ENCODE results near the gene CLDN19.
A peak's percentile ranks its signal among the peaks of the same experiment; 100 is the strongest.
"Not testable (repeated sequence)": the region's sequence is repeated elsewhere in the genome, so short reads cannot be mapped to it uniquely, and the experiment has no call there.

Gene CLDN19

DNA sequence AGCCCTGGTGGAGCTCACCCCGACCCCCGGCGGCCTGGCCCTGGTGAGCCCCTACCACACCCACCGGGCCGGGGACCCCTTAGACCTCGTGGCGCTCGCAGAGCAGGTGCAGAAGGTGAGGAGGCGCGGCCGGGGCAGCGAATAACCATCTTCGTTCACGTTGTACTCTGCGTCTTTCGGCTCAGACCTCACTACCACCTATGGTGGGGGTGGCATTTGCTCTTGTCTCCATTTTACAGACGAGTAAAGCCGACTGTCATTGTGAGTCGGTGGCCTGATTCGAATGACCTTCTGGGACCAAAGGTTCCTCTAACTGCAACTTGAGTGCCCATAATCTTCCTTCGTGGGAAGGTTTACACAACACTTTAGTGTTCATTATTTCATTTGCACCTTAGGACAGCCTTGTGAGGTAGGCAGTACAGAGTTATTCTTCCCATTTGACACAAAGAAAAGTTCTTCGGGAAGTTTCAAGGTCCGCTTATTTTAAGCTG lies 27.5 kb upstream of the CLDN19 start:
- Mint-ChIP-seq H3K27me3 (no peaks in the 10 kb centered on the region), H3K4me1 (peaks cover 34% of the 10 kb centered on the region), H3K27ac (peak overlapping the region; percentile 80), H3K9me3 (no peaks in the 10 kb centered on the region), H3K4me3 (no peak overlapping the region), H3K36me3 (ENCODE audit: low read depth) (peaks cover 19% of the 10 kb centered on the region)
- ATAC-seq (peak; percentile 2), DNase-seq (no peak)

DNA sequence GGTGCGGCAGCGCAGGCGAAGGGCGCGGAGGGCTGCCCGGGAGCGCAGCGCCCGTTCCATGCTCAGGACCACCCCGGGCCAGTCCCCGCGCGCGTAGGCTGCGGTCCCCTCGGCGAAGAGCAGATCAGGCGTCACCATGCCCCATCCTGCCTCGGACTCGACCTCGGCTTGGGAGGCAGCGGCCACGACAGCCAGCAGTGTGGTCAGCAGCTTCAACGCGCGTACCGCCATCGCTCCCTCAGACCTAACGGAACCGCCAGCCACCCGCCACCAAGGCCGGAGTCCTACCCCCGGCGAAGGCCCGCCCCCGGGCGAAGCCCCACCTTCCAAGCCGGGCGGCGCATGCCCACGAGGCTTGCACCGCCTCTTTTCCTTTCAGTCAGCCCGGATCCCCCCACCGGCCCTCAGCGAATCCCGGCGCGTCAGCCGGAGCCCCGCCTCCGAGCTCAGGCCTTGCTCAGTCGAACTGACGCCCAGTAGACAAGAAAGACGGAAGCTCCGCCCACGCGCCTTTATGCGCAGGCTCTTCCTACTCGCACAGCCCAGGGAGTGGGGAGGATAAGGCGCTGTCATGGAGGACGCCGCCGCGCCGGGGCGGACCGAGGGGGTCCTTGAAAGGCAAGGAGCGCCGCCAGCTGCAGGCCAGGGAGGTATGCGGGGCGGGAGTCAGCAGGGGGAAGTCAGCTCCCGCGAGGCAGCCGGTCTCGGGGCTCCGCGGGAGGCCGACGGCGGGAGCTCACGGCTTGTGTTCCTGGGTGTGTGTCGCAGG lies 26.9 kb upstream of the CLDN19 start, which contains the start of the genes C1orf50 and P3H1:
Gene C1orf50 (plus strand): TSS at position 509 of the 769 bp plus-strand sequence. CDS start 63 bp downstream, at position 572.
Gene P3H1 (minus strand): TSS at position 288 of the 769 bp plus-strand sequence. CDS start 57 bp downstream, at position 231.
- Mint-ChIP-seq H3K4me1 (peaks cover 33% of the 10 kb centered on the region), H3K27ac (peak within 1 kb of the TSS; percentile 80), H3K27me3 (no peaks in the 10 kb centered on the region), H3K4me3 (no peak within 1 kb of the TSS), H3K36me3 (ENCODE audit: low read depth) (peaks cover 15% of the 10 kb centered on the region), H3K9me3 (no peaks in the 10 kb centered on the region)
- DNase-seq (peak; percentile 99), ATAC-seq (peak; percentile 97)

DNA sequence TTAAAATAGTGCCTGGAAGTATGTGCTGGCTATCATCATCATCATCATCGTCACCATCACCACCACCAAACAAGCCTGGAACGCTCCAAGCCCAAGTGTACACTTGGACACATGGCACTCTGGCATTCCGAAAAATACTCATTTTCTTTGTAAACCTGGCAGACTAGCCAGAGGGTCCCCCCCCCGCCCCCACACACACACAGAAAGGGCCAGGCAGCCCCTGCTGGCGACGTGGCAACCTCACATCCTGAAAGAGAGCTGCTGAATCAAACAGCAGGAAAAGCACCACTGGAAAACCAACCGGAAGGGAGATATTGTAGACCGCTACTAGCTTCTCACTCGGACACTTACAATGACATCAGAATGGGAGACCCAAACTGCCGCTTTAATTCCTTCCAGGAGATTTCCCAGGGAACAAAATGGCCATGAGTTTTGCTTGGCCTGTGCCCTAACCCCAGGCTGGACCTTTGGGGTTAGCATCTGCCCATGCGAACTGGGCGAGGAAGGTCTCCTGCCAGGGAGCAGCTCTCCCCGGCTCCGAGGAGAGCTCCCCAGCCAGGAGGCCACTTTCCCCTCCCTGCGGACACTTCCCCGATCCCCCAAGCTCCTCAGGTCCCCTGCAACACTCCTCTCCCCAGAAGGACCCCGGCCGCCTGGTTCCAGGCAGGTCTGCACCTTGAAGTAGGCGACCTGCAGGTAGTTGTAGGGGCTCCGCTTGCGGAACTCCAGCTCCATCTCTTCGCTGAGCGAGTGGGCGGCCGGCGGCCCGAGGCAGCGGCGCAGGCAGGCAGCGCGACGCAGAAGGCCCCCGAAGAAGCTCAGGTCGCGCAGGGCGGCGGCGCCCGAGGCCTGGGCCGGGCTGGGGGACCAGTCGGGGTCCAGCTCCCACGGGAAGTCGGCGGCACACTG lies 26.1 kb upstream of the CLDN19 start:
- peaks cover 19% of the 10 kb centered on the region for H3K36me3 Mint-ChIP-seq (ENCODE audit: low read depth)
- H3K27ac Mint-ChIP-seq: no peak overlapping the region
- no peaks in the 10 kb centered on the region for H3K9me3 Mint-ChIP-seq
- ATAC-seq (peak; percentile 16), DNase-seq (peak; percentile 62)
- H3K4me1 Mint-ChIP-seq: peaks cover 32% of the 10 kb centered on the region
- no peaks in the 10 kb centered on the region for H3K27me3 Mint-ChIP-seq
- H3K4me3 Mint-ChIP-seq: no peak overlapping the region

DNA sequence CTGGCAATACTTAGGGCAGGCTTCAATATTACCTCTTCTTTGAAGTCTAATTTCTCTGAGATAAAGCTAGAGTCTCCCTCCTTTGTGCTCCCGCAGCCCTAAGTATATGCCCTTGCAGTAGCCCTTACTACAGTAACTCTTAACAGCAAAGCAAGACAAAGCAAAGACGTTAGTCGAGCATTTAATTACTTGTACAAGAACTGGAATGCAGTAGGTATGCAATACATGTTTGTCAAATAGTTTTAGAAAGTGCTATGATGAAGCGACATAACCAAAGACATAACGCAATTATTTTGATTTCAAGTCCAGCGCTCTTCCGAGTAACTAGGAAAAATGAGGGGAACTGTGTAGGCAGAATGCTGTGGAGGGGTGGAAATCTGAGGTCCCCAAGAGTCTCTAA lies 25.2 kb upstream of the CLDN19 start:
- no peaks in the 10 kb centered on the region for H3K9me3 Mint-ChIP-seq
- no peak for ATAC-seq
- H3K27me3 Mint-ChIP-seq: no peaks in the 10 kb centered on the region
- no peak for DNase-seq
- peaks cover 28% of the 10 kb centered on the region for H3K4me1 Mint-ChIP-seq
- H3K27ac Mint-ChIP-seq: no peak overlapping the region
- peaks cover 14% of the 10 kb centered on the region for H3K36me3 Mint-ChIP-seq (ENCODE audit: low read depth)
- no peak overlapping the region for H3K4me3 Mint-ChIP-seq

DNA sequence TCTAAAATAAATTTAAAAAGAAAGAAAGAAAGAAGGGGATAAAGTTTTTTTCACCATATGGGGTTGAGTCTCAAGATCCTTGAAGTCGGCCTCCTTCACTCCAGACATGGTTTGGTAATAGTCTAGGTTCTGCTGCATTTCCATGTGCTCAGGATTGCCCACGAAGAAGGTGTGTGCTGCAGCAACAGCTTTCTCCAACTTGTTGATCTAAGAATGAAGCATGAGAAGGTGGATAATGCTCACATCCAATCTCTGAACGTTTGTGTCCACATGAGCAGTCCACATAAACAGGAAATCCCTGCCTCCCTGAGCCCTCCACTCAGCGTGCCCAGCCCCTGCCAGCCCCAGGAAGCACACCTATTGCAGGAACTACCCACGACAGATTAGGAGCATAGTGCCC lies 22.2 kb upstream of the CLDN19 start:
- no peak for ATAC-seq
- Mint-ChIP-seq H3K9me3 (no peaks in the 10 kb centered on the region), H3K36me3 (ENCODE audit: low read depth) (peaks cover 4% of the 10 kb centered on the region), H3K4me1 (peaks cover 7% of the 10 kb centered on the region), H3K27me3 (no peaks in the 10 kb centered on the region), H3K27ac (no peak overlapping the region), H3K4me3 (no peak overlapping the region)
- no peak for DNase-seq

DNA sequence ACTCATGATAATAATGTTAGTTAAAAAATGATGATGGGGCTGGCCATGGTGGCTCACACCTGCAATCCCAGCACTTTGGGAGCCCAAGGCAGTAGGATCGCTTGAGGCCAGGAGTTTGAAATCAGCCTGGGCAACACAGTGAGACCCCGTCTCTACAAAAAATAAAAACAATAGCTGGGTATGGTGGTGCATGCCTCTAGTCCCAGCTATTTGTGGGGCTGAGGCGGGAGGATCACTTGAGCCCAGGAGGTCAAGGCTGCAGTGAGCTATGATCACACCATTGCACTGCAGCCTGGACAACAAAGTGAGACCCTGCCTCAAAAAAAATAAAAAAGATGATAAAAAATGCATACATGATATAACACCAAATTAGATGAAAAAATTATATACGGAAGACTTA lies 21.5 kb upstream of the CLDN19 start:
- Mint-ChIP-seq H3K36me3 (ENCODE audit: low read depth) (peaks cover 10% of the 10 kb centered on the region), H3K27me3 (no peaks in the 10 kb centered on the region), H3K27ac (no peak overlapping the region), H3K4me3 (no peak overlapping the region), H3K9me3 (no peaks in the 10 kb centered on the region), H3K4me1 (peaks cover 7% of the 10 kb centered on the region)
- DNase-seq: no peak
- no peak for ATAC-seq

DNA sequence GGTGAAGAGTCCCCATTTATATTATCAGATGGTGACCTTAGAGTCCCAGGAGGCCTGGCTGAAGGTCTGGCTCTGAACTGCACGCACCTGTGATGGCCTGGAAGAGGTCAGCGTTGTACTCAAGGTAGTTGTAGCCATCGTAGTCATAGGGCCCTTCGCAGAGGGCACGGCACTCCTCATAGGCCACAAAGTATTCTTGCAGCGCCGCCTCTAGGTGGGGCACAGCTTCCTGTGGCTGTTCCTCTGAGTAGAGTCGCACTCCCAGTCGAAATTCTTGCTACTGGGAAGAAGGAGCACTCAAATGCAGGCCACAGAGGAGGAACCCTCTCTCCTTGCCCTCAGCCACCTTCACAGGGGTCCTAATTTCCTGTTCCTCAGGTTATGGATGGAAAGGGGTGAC lies 19.1 kb upstream of the CLDN19 start:
- Mint-ChIP-seq H3K4me3 (no peak overlapping the region), H3K4me1 (peaks cover 7% of the 10 kb centered on the region), H3K36me3 (ENCODE audit: low read depth) (peaks cover 24% of the 10 kb centered on the region)

DNA sequence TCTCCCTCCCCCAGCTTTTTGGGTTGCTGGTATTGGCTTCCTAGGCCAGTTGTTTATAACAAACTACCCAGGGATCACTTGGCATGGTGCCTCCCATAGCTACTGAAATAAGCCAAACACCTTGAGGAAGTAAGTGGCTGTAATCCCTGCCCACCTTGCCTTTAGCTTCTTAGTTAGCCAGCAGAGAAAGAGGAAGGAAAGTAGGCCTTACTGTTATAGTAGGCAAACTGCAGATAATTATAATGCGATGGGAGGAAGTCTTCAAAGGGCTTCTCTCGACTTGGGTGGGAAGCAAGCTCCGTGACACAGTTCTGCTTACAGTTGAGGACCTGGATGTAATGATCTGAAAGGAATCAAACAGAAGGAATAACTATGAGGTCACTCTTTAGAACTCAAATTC lies 18.6 kb upstream of the CLDN19 start:
- Mint-ChIP-seq H3K9me3 (no peaks in the 10 kb centered on the region), H3K36me3 (ENCODE audit: low read depth) (peaks cover 28% of the 10 kb centered on the region), H3K4me3 (no peak overlapping the region), H3K4me1 (peaks cover 7% of the 10 kb centered on the region), H3K27ac (no peak overlapping the region), H3K27me3 (no peaks in the 10 kb centered on the region)
- ATAC-seq (no peak), DNase-seq (no peak)

More for the DNA sequence above, 19.1 kb upstream of the CLDN19 start:
- ATAC-seq (no peak), DNase-seq (no peak)
- Mint-ChIP-seq H3K27ac (no peak overlapping the region), H3K27me3 (no peaks in the 10 kb centered on the region), H3K9me3 (no peaks in the 10 kb centered on the region)

DNA sequence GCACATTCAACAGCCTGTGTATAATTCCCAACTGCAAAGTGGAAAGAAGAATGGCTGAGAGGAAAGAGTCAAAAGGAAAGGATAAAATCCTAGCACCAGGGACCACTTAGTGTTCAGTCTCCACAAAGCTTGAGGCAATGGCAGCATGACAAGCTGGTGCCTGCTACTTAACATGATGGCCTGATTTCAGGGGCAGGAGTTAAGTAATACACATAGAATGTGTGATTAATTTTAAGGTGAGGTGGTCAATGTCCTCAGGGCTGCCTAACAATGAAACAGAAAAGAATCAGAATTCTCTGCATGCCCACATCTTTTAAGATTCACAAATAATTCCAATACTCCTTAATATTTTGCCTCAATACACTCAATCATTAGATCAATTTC lies 17.8 kb upstream of the CLDN19 start:
- DNase-seq (no peak), ATAC-seq (no peak)
- Mint-ChIP-seq H3K4me3 (no peak overlapping the region), H3K36me3 (ENCODE audit: low read depth) (peaks cover 33% of the 10 kb centered on the region), H3K27ac (no peak overlapping the region), H3K27me3 (no peaks in the 10 kb centered on the region), H3K9me3 (no peaks in the 10 kb centered on the region), H3K4me1 (peaks cover 4% of the 10 kb centered on the region)

DNA sequence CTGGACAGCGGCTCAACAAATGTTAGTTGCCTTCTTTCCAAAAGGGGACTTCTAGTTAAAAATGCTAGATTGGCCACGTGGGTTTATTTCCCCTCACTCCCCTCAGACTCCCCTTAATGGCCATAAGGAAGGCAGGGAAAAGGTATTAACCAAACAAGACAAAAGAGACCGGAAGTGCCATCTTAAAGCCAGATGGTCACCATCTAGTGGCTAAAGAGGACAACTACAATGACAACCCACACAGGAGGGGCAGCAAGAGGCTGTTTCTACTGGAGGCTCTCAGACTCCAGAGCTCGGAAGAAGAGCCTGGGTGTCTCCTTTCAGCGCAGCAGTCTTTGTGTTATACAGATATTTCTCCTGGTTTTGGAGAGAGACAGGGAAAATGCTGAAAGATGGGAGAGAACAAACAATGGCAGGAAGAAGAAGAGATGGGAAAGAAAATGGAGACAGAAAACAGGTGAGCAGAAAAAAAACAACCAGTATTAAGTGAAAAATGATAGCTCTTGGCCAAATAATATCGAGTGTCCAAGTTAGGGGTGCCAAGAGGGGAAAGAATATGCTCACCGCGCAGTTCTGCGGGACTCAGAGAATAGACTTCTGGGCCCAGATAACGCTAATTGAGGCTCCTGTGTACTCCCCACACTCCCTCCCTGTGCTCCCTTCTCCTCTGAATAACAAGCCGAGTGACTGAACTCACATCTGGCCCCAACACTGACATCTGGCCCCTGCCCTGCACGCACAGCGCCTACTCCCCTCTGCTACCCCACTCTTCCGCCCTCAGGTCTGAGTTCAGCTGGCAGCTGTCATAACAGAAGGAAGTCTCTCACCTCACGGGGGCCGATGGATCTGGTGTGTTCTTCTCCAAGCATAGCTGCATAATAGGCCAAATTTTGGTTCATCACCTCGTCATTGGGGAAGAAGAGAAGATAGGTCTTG lies 17.2 kb upstream of the CLDN19 start:
- DNase-seq: no peak
- no peaks in the 10 kb centered on the region for H3K27me3 Mint-ChIP-seq
- H3K4me1 Mint-ChIP-seq: peaks cover under 1% of the 10 kb centered on the region
- H3K27ac Mint-ChIP-seq: no peak overlapping the region
- H3K36me3 Mint-ChIP-seq (ENCODE audit: low read depth): peaks cover 40% of the 10 kb centered on the region
- H3K9me3 Mint-ChIP-seq: no peaks in the 10 kb centered on the region
- H3K4me3 Mint-ChIP-seq: no peak overlapping the region
- ATAC-seq: peak; percentile 56

DNA sequence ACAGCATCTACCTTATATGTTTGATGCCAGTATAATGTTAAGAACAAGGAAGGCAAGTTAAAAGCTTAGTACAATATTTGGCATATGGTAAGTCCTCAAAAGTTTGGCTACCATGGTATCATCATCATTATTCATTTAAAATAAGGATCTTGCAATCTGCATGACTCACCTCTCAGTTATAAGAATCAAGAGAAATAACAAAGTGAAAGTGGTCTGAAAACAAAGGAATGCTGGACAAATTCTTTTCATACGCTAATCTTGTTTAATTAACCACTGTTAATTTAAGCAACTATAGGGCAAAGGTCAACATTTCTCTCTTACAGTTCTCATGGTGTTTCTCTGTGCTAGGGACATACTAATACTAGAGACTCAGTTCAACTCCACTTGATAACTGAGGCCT lies 13.0 kb upstream of the CLDN19 start:
- no peaks in the 10 kb centered on the region for H3K4me1 Mint-ChIP-seq
- no peaks in the 10 kb centered on the region for H3K27me3 Mint-ChIP-seq
- no peak for DNase-seq
- no peaks in the 10 kb centered on the region for H3K9me3 Mint-ChIP-seq
- ATAC-seq: no peak
- H3K27ac Mint-ChIP-seq: no peak overlapping the region
- H3K4me3 Mint-ChIP-seq: no peak overlapping the region
- H3K36me3 Mint-ChIP-seq (ENCODE audit: low read depth): peaks cover 57% of the 10 kb centered on the region

DNA sequence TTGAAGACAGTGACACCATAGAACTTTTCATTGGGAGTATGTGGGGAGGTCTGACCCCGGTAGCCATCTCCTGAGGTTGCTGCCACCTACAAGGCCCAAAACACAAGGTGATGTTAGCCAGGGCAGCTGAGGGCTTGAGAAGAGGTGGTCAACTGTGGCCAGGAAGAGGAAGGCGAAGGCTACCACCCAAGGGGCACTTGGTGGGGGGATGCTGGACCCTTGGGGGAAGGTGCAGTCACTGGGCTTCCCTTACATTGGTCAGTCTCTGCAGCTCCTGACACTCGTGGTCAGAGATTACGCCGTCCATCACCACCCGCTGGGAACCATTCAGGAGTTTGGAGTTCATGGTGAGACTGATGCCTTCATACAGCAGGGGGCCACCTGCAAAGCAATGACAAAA lies 12.2 kb upstream of the CLDN19 start:
- ATAC-seq (no peak), DNase-seq (no peak)
- Mint-ChIP-seq H3K4me3 (no peak overlapping the region), H3K4me1 (no peaks in the 10 kb centered on the region), H3K27me3 (no peaks in the 10 kb centered on the region), H3K9me3 (no peaks in the 10 kb centered on the region), H3K36me3 (ENCODE audit: low read depth) (peaks cover 57% of the 10 kb centered on the region), H3K27ac (no peak overlapping the region)

DNA sequence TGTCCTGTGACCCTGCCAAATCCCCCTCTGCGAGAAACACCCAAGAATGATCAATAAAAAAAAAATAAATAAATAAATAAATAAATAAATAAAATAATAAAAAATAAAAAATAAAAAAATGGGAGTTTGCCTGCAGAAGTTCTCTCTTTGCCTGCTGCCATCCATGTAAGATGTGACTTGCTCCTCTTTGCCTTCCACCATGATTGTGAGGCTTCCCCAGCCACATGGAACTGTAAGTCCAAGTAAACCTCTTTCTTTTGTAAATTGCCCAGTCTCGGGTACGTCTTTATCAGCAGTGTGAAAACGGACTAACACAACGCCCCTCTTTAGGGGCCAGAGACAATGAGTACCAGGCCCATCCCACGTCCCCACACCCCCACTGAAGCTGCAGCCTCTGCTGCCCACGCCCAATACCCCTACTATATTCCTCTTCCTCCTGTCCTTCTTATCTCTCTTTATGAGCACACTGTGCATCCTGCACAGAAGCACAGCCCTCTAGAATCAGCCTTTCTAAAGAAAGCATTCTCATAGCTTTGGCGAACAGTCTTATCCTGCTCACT lies 11.6 kb upstream of the CLDN19 start:
- not testable (repeated sequence) for H3K9me3 Mint-ChIP-seq, H3K4me3 Mint-ChIP-seq, ATAC-seq, DNase-seq, H3K4me1 Mint-ChIP-seq, H3K27ac Mint-ChIP-seq, H3K27me3 Mint-ChIP-seq
- H3K36me3 Mint-ChIP-seq (ENCODE audit: low read depth): peaks cover 52% of the 10 kb centered on the region

DNA sequence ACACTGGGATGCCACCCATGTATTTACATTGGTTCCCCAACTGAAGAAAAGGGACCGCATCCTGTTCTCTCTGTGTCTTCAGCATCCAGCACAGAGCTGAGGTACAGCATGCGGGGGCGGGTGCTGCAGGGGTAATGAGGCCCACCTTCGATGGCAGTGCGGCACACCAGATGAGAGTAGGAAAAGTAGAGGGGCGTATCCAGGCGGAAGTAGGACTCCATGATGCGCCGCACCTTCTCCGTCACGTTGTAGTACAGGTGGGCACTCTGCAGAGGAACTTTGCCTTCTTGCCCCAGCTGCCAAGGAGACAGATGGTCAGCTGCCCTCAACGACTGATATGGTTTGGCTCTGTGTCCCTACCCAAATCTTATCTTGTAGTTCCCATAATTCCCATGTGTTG lies 10.0 kb upstream of the CLDN19 start:
- H3K27ac Mint-ChIP-seq: no peak overlapping the region

More for the DNA sequence above, 10.0 kb upstream of the CLDN19 start:
- ATAC-seq (no peak), DNase-seq (no peak)
- Mint-ChIP-seq H3K4me1 (no peaks in the 10 kb centered on the region), H3K36me3 (ENCODE audit: low read depth) (peaks cover 42% of the 10 kb centered on the region), H3K27me3 (no peaks in the 10 kb centered on the region), H3K4me3 (no peak overlapping the region), H3K9me3 (no peaks in the 10 kb centered on the region)
